GM21576 (cell line): Measurements from ENCODE around the gene HTR1D.

Source experiments
- ATAC-seq: cut with Tn5 transposase; IDR thresholded peaks from one replicate; pipeline ENCODE4 v1.9.1; 2021; ENCODE audit warnings: mild to moderate bottlenecking, moderate library complexity; ENCODE audit not compliant: unreplicated experiment

HTR1D gene

DNA sequence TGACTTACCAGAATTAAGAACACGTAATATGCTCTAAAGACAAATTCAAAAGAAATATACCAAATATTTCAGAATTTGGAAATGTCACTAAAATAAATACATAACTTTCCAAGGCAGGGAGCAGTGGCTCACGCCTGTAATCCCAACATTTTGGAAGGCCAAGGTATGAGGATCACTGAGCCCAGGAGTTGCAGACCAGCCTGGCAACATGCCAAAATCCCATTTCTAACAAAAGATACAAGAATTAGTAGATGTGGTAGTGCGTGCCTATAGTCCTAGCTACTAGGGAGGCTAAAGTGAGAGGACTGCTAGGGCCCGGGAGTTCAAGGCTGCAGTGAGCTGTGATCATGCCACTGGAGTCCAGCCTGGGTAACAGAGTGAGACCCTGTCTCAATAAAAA lies 60.4 kb downstream of the HTR1D start:
- ATAC-seq: no peak

DNA sequence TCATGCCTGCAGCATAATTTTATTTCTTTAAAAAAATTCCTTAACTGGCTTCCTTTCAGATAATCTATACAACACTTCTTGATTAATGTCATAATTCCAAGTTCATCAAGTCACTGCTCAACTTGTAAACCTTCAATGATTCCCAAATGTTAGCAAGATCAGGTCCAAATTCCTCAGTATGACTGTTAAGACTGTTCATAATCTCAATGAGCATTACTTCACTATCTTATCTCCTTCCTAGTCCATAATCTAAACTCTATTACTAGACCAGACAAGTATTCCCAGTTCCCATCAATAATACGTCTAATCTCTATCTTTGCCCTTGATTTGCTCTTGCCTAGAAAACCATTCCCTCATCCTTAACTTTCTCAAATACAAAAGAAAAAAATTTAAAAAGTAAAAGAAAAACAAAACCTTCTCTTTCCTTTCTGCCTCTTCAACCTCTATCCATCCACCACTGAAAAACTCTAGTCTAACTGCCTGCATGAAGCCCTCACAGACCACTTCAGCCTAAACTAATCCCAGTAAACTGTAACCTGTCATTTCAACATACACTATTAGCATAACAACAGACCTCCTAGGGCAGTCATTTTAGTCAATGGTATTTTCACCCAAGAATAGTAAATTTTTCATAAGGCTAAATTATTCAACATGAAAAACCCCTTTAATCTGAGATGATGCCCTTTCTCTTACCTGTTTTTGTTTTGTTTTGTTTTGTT lies 64.2 kb downstream of the HTR1D start:
- no peak for ATAC-seq

DNA sequence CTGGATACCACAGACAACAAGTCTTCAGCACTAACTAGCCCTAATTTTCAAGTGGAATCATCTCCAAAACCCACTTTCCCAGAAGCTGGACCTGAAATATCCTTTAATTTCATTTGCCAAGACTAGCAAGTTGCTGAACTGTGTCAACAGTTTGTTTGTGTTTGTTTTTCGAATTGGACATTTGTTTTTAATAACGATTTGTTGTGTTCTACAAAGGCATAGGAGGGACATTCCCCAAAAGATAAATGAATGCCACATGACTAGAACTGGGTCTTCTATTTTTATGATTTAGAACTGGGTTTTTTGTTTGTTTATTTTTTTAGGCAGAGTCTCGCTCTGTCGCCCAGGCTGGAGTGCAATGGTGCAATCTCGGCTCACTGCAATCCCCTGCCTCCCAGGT lies 66.6 kb downstream of the HTR1D start:
- no peak for ATAC-seq

DNA sequence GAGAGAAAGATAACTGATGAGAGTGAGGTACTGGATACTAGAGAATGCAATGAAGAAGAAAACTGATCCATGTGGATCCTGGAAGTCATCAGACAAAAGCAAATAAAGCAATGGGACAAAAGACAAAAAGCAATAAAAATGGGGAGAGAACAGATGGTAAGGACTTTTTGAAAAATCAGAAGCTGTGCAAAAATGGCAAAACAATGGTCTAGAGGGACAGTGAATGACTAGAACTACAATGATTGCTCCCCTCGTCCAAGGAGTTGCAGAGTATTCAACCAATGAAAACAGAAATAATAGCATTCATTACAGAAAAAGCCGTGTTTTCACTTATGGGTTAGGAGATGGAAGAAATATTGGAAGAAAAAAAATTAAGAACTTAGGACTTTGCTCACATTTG lies 67.2 kb downstream of the HTR1D start:
- no peak for ATAC-seq

DNA sequence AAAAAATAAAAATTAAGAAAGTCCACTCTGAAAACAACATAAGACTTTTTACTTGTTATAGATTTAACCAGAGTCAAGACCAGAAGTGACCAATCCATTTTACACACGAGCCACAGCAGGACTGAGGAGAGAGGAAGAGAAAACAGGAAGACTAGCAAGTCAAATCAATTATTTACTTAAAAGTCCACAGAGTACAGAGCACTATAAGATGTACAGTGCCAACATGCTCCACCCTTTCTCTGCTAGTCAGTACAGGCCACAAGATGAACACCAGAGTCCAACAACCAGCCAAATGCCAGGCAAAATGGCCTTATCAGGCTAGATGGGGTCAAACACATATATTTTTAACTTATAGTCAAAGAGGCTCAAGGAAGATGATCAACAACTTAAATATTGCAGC lies 68.2 kb downstream of the HTR1D start:
- ATAC-seq: peak; percentile 62

DNA sequence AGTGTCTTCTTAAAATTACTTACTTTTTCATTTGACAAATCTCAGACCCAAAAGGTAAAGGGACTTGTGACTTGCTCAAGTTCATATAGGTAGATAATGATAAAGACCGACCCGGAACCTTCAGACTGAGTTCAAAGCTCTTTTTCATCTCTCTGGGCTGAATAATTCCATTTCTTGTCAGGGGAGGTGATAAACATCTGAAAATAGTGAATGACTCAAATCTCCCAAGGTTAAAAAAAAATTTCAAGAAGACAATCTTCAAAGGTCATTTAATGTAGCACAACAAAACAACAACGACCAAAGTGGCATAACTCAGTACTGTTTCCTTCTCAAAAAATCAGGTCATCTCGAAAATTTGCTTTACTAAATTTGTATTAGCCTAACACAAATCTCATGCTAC lies 69.2 kb downstream of the HTR1D start:
- ATAC-seq: no peak
